CD14-positive monocyte (primary cell): Measurements from ENCODE around the gene DGCR8. TPM values are rescaled to one million over a fixed set of nuclear protein-coding genes. Genes with fewer than 3 reads are reported as not detected.

Experiments used
- DNase-seq, 3 donors: peaks; one replicate each; pipeline ENCODE4 v3.0.0-alpha.2; 2011 to 2022
- H2AFZ ChIP-seq: 2 replicates; pipeline ENCODE4 v1.6.0; 2012; ENCODE audit warnings: mild to moderate bottlenecking, low read depth, low read length, inconsistent platforms; ENCODE audit not compliant: insufficient read depth, poor library complexity, severe bottlenecking
- H3K27ac ChIP-seq, 2 donors: 1 replicate in 1 of 2; 2 replicates in 1 of 2; pipeline ENCODE4 v1.5.1; 2012 to 2013; ENCODE audit warnings: low read length in 2 of 2, control low read depth in 1 of 2, inconsistent platforms in 1 of 2, low read depth in 1 of 2, mild to moderate bottlenecking in 1 of 2
- H3K27me3 ChIP-seq, 2 donors: one replicate each; pipeline versions ENCODE4 v1.6.0 to v1.6.1; 2011 to 2013; ENCODE audit warnings: low read length in 2 of 2; ENCODE audit not compliant: control insufficient read depth in 2 of 2, insufficient read depth in 2 of 2
- H3K36me3 ChIP-seq, 2 donors: replicated peaks in 1 of 2; 1 replicate in 1 of 2; 2 replicates in 1 of 2; pipeline versions ENCODE4 v1.5.1 to v1.6.1; 2012 to 2013; ENCODE audit warnings: low read length in 2 of 2, control low read depth in 1 of 2, inconsistent platforms in 1 of 2, mild to moderate bottlenecking in 1 of 2; ENCODE audit not compliant: insufficient read depth in 2 of 2, control insufficient read depth in 1 of 2
- H3K4me1 ChIP-seq, 2 donors: 1 replicate in 1 of 2; 2 replicates in 1 of 2; pipeline versions ENCODE4 v1.5.1 to v1.6.1; 2012 to 2013; ENCODE audit warnings: low read length in 2 of 2, control low read depth in 1 of 2, inconsistent platforms in 1 of 2, mild to moderate bottlenecking in 1 of 2, moderate library complexity in 1 of 2; ENCODE audit not compliant: insufficient read depth in 2 of 2, control insufficient read depth in 1 of 2
- H3K4me2 ChIP-seq: replicated peaks from 2 replicates; pipeline ENCODE3; 2012; ENCODE audit warnings: low read length, moderate library complexity, mild to moderate bottlenecking; ENCODE audit not compliant: poor library complexity, severe bottlenecking; ENCODE audit errors: extremely low read depth
- H3K4me3 ChIP-seq, 3 experiments: fragments of 200-600 bp in 1 of 3; sonication (generic) in 1 of 3; replicated peaks in 1 of 3; 1 replicate in 2 of 3; 2 replicates in 1 of 3; pipeline ENCODE4 v1.5.1; 2011 to 2013; ENCODE audit warnings: low read length in 3 of 3, mild to moderate bottlenecking in 3 of 3, control low read depth in 2 of 3, low read depth in 2 of 3, inconsistent platforms in 1 of 3, moderate library complexity in 1 of 3
- H3K79me2 ChIP-seq: 2 replicates; pipeline ENCODE4 v1.6.0; 2012; ENCODE audit warnings: mild to moderate bottlenecking, control low read depth, inconsistent platforms, low read length, moderate library complexity; ENCODE audit not compliant: insufficient read depth
- H3K9ac ChIP-seq: 2 replicates; pipeline ENCODE4 v1.6.0; 2017; ENCODE audit warnings: low read length, mild to moderate bottlenecking; ENCODE audit not compliant: insufficient read depth, poor library complexity, severe bottlenecking
- H3K9me3 ChIP-seq, 2 donors: replicated peaks in 1 of 2; 1 replicate in 1 of 2; 2 replicates in 1 of 2; pipeline versions ENCODE4 v1.5.1 to v1.6.1; 2012 to 2013; ENCODE audit warnings: low read length in 2 of 2, control low read depth in 1 of 2; ENCODE audit not compliant: control insufficient read depth in 1 of 2, insufficient read depth in 1 of 2
- H4K20me1 ChIP-seq: 2 replicates; pipeline ENCODE4 v1.6.0; 2012; ENCODE audit warnings: mild to moderate bottlenecking, low read length, control low read depth, moderate library complexity; ENCODE audit not compliant: insufficient read depth
- H3K27ac Mint-ChIP-seq, 7 donors: one replicate each; pipeline ENCODE4 v1.8.0; 2020; ENCODE audit warnings: mild to moderate bottlenecking in 7 of 7, mixed read lengths in 7 of 7, moderate library complexity in 6 of 7, inconsistent platforms in 2 of 7
- H3K27me3 Mint-ChIP-seq, 3 donors: one replicate each; pipeline ENCODE4 v1.8.0; 2021 to 2022; ENCODE audit warnings: low read depth in 3 of 3, mild to moderate bottlenecking in 3 of 3, mixed read lengths in 3 of 3, moderate library complexity in 3 of 3, inconsistent platforms in 1 of 3
- H3K36me3 Mint-ChIP-seq, 2 donors: one replicate each; pipeline ENCODE4 v1.8.0; 2020; ENCODE audit warnings: mixed read lengths in 2 of 2, inconsistent platforms in 1 of 2, mild to moderate bottlenecking in 1 of 2
- H3K4me1 Mint-ChIP-seq: one replicate; pipeline ENCODE4 v1.8.0; 2020; ENCODE audit warnings: mild to moderate bottlenecking, mixed read lengths
- H3K4me3 Mint-ChIP-seq, 2 donors: one replicate each; pipeline ENCODE4 v1.8.0; 2020; ENCODE audit warnings: mild to moderate bottlenecking in 2 of 2, mixed read lengths in 2 of 2, moderate library complexity in 1 of 2
- H3K9me3 Mint-ChIP-seq, 7 donors: one replicate each; pipeline ENCODE4 v1.8.0; 2020 to 2022; ENCODE audit warnings: mixed read lengths in 7 of 7, mild to moderate bottlenecking in 6 of 7, moderate library complexity in 6 of 7, inconsistent platforms in 2 of 7
- WGBS: methylation state at CpG from one replicate; pipeline ENCODE4 v1.1.5; 2013; ENCODE audit warnings: missing lambda C conversion rate; ENCODE audit not compliant: insufficient coverage; 5-methylcytosine and 5-hydroxymethylcytosine counted together
- intact Hi-C, 2 donors: fragments of 100-400 bp; cut with micrococcal nuclease; formaldehyde crosslinking; loops; one replicate each; pipeline versions ENCODE4 v1.15.0 to v1.15.1; 2023
- polyA plus RNA-seq, 3 donors: library from polyadenylated mRNA; depleted of rRNA in 1 of 3; unstranded in 2 of 3; stranded (reverse) in 1 of 3; fragments of 300-500 nt in 2 of 3; fragments of >200 nt in 1 of 3; fragmentation: Illumina TruSeq in 2 of 3; gene quantifications; 1 replicate in 2 of 3; 2 replicates in 1 of 3; pipeline ENCODE4 v1.2.3, GENCODE V29; 2012 to 2021
- TF ChIP-seq, protein P1 (sequence below): fragments of 200-600 bp; IDR thresholded peaks from one replicate; pipeline ENCODE4 v1.8.0; 2022; ENCODE audit warnings: antibody characterized with exemption, mild to moderate bottlenecking

DGCR8 gene
- polyA plus RNA-seq, 3 donors, result 1.2 to 18.7 (median 1.4) TPM

DNA sequence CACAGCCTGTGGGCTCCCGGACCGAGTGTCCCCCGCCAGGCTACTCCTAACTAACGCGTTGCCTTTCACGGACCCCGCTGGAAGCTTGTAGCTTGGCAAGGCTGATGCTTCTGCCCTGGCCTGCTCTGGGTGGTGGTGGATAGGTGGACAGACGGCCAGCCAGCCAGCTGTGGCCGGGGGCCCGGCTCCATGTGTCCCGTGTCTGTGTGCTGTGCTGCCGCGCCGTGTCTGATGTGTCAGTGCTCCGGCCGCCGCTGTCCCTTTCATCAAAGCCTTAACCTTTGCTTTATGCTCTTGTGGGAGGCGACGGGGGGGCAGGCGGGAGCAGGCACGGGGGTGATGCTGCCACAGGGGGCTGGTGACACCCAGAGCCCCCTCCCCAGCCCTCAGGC, 65.8 kb downstream of the DGCR8 start:
- H3K36me3 Mint-ChIP-seq, result peaks cover 0 to 3% of the 10 kb centered on the region in 2 donors
- WGBS, result 98% methylated on average over 17 of the region's 21 CpGs
- Histone ChIP-seq H3K27ac (no peak overlapping the region), H4K20me1 (no peaks in the 10 kb centered on the region), H3K9me3 (no peaks in the 10 kb centered on the region), H2AFZ (no peak overlapping the region), H3K4me3 (no peak overlapping the region), H3K4me2 (no peak overlapping the region), H3K27me3 (no peaks in the 10 kb centered on the region), H3K36me3 (peaks cover 9 to 12% of the 10 kb centered on the region in 2 donors), H3K4me1 (no peaks in the 10 kb centered on the region), H3K79me2 (no peaks in the 10 kb centered on the region), H3K9ac (no peak overlapping the region)
- intact Hi-C loops, result no loop called here
- no peak for DNase-seq
- no peaks in the 10 kb centered on the region for H3K9me3 Mint-ChIP-seq
- H3K27me3 Mint-ChIP-seq, result no peaks in the 10 kb centered on the region
- TF ChIP-seq, protein P1, sequence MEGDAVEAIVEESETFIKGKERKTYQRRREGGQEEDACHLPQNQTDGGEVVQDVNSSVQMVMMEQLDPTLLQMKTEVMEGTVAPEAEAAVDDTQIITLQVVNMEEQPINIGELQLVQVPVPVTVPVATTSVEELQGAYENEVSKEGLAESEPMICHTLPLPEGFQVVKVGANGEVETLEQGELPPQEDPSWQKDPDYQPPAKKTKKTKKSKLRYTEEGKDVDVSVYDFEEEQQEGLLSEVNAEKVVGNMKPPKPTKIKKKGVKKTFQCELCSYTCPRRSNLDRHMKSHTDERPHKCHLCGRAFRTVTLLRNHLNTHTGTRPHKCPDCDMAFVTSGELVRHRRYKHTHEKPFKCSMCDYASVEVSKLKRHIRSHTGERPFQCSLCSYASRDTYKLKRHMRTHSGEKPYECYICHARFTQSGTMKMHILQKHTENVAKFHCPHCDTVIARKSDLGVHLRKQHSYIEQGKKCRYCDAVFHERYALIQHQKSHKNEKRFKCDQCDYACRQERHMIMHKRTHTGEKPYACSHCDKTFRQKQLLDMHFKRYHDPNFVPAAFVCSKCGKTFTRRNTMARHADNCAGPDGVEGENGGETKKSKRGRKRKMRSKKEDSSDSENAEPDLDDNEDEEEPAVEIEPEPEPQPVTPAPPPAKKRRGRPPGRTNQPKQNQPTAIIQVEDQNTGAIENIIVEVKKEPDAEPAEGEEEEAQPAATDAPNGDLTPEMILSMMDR, result no peak
- H3K27ac Mint-ChIP-seq, result no peak overlapping the region
- H3K4me3 Mint-ChIP-seq, result no peak overlapping the region
- no peaks in the 10 kb centered on the region for H3K4me1 Mint-ChIP-seq

DNA sequence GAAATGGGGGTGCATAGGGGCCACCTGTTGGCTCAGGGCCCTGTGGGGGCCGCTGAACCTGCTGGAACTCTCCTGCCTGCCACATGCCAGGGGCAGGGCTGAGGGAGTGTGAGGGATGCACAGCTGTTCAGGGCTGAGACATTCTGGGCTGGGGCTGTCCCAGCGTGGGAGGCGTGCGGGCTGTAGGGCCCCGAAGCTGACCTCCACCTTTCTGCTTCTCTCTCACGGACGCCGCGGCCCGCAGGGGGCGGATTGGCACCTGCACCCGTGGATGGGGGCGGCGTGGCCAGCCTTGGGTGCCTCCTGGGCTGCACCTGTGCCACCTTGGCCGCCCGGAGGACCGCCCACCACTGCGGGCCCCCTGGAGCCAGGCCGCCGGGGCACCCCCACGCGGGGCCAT, 66.7 kb downstream of the DGCR8 start:
- no peak overlapping the region for H3K27ac Mint-ChIP-seq
- intact Hi-C loops, result no loop called here
- Histone ChIP-seq H2AFZ (no peak overlapping the region), H3K4me3 (no peak overlapping the region), H3K36me3 (peaks cover 6 to 9% of the 10 kb centered on the region in 2 donors), H3K4me2 (no peak overlapping the region), H3K9ac (no peak overlapping the region), H3K27me3 (no peaks in the 10 kb centered on the region), H4K20me1 (no peaks in the 10 kb centered on the region), H3K4me1 (no peaks in the 10 kb centered on the region), H3K79me2 (no peaks in the 10 kb centered on the region), H3K27ac (no peak overlapping the region), H3K9me3 (no peaks in the 10 kb centered on the region)
- 92% methylated on average over 22 of the region's 22 CpGs for WGBS
- no peak for DNase-seq
- H3K27me3 Mint-ChIP-seq, result no peaks in the 10 kb centered on the region
- no peak overlapping the region for H3K4me3 Mint-ChIP-seq
- peaks cover 0 to 3% of the 10 kb centered on the region in 2 donors for H3K36me3 Mint-ChIP-seq
- no peaks in the 10 kb centered on the region for H3K9me3 Mint-ChIP-seq
- no peaks in the 10 kb centered on the region for H3K4me1 Mint-ChIP-seq
- TF ChIP-seq, protein P1, result no peak
